Muscle of leg (tissue), 11 donors: ENCODE data around the gene MCM8. TPM values are rescaled to one million over a fixed set of nuclear protein-coding genes. Genes with fewer than 3 reads are reported as not detected.
A peak's percentile ranks its signal among the peaks of the same experiment; 100 is the strongest.

Experiments used
- DNase-seq: peaks from one replicate; pipeline ENCODE4 v3.0.0; 2013
- H3K27ac ChIP-seq: one replicate; pipeline ENCODE4 v1.5.1; 2013; ENCODE audit warnings: mild to moderate bottlenecking, low read length, control low read depth
- H3K27me3 ChIP-seq: one replicate; pipeline ENCODE4 v1.6.1; 2013; ENCODE audit warnings: low read length; ENCODE audit not compliant: control insufficient read depth, insufficient read depth
- H3K36me3 ChIP-seq: one replicate; pipeline ENCODE4 v1.6.1; 2013; ENCODE audit warnings: low read length; ENCODE audit not compliant: control insufficient read depth, insufficient read depth
- H3K4me1 ChIP-seq: one replicate; pipeline ENCODE4 v1.6.1; 2013; ENCODE audit warnings: low read length; ENCODE audit not compliant: control insufficient read depth, insufficient read depth
- H3K4me3 ChIP-seq: one replicate; pipeline ENCODE4 v1.5.1; 2013; ENCODE audit warnings: low read length, control low read depth
- H3K9me3 ChIP-seq: replicated peaks from 2 replicates; pipeline ENCODE4 v1.6.1; 2013; ENCODE audit warnings: low read depth, low read length; ENCODE audit not compliant: control insufficient read depth
- WGBS: methylation state at CpG from one replicate; pipeline ENCODE4 v1.1.5; 2013; ENCODE audit warnings: missing lambda C conversion rate; ENCODE audit not compliant: insufficient coverage; 5-methylcytosine and 5-hydroxymethylcytosine counted together
- polyA plus RNA-seq, 8 donors: library from polyadenylated mRNA; unstranded; fragments of 120-200 nt; gene quantifications; one replicate each; pipeline versions ENCODE4 v1.2.1 to v1.2.3, GENCODE V29; 2013; ENCODE audit warnings: inconsistent platforms in 1 of 8, low replicate concordance in 1 of 8; ENCODE audit not compliant: insufficient read length in 8 of 8, insufficient read depth in 1 of 8
- total RNA-seq: library from RNA; stranded (reverse); fragments of 120-200 nt; gene quantifications from one replicate; pipeline ENCODE4 v1.2.4, GENCODE V29; 2013

Gene MCM8
- total and polyA plus RNA-seq, 9 donors: 7.9 to 11.7 (median 9.1) TPM

DNA sequence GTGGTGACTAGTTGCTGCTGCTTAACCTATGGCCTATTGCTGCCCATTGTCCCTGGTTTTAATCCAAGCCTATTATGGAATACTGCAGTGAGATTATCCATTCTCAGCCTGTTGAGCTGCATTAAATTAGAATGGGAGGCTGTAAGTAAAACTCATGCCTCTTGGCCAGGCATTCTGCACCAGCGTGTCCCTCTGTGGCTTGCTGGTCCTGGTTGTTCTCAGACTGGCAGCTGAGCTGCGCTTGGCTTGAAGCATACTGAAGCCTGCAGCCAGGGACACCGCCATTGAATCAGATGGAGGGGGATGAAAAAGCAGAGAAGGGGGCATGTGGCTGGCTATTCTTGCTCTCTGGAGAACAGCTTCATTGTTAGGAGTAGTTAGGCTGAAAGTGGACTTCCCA, 87.8 kb downstream of the MCM8 start:
- Histone ChIP-seq H3K4me1 (no peaks in the 10 kb centered on the region), H3K36me3 (peaks cover 59% of the 10 kb centered on the region), H3K9me3 (no peaks in the 10 kb centered on the region), H3K27ac (no peak overlapping the region), H3K4me3 (no peak overlapping the region), H3K27me3 (no peaks in the 10 kb centered on the region)
- DNase-seq: no peak
- WGBS: 66% methylated on average over 2 of the region's 3 CpGs

DNA sequence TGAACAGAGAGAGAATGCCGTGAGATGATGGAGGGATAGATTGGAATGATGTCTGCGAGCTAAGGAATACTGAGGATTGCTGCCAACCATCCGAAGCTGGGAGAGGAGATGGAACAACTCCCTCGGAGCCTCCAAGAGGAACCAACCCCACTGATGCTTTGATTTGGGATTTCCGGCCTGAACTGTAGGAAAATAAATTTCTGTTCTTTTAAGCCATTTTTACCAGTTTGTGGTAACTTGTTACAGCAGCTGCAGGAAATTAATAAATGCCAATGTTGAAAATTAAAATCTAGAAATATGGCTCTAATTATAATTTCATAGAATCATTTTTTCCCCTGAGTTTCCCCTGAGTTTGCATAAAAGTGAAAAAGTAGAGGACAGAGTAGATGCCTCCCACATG, 89.3 kb downstream of the MCM8 start:
- H3K36me3 ChIP-seq: peaks cover 48% of the 10 kb centered on the region
- no peaks in the 10 kb centered on the region for H3K27me3 ChIP-seq
- H3K4me1 ChIP-seq: no peaks in the 10 kb centered on the region
- WGBS: no CpG with 5 or more reads among the region's 5 CpGs
- H3K9me3 ChIP-seq: no peaks in the 10 kb centered on the region
- no peak overlapping the region for H3K27ac ChIP-seq
- H3K4me3 ChIP-seq: no peak overlapping the region
- peak; percentile 19 for DNase-seq

GRCh38 chr20:6040540-6040939, 90.1 kb downstream of the MCM8 start:
- 82% methylated on average over 3 of the region's 8 CpGs for WGBS
- no peaks in the 10 kb centered on the region for H3K4me1 ChIP-seq
- no peaks in the 10 kb centered on the region for H3K27me3 ChIP-seq
- H3K36me3 ChIP-seq: peaks cover 45% of the 10 kb centered on the region
- H3K27ac ChIP-seq: no peak overlapping the region
- H3K4me3 ChIP-seq: no peak overlapping the region
- no peak for DNase-seq
- no peaks in the 10 kb centered on the region for H3K9me3 ChIP-seq

- DNase-seq: no peak
- WGBS: 62% methylated on average over 61 of the region's 67 CpGs
- Histone ChIP-seq H3K36me3 (peaks cover 42% of the 10 kb centered on the region), H3K27ac (no peak overlapping the region), H3K27me3 (no peaks in the 10 kb centered on the region), H3K4me3 (no peak overlapping the region), H3K9me3 (no peaks in the 10 kb centered on the region), H3K4me1 (no peaks in the 10 kb centered on the region)
Measured at GRCh38 chr20:6040958-6041807, 90.7 kb downstream of the MCM8 start.

DNA sequence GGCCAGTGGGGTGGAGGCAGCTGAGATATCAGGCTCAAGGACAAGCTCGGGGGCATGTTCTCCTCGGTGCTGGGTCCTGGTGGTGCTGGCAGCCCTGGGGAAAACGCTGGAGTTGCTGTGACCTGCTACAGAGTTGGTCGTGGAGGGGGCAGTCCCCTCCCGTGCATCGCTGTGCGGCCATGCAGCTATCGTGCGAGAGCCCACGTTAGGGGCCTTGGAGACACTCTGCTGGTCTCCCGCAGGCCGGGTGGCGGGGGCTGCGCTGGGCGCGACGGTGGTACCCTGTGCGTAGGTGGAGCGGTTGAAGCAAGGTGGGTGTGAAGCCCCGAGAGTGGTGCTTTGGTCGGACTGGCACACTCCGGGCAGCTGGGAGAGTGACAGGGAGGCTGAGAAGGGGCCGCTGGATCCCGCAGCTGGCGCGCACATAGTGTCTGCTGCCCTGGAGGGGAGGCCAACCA, 91.4 kb downstream of the MCM8 start:
- Histone ChIP-seq H3K27ac (no peak overlapping the region), H3K4me3 (no peak overlapping the region), H3K27me3 (no peaks in the 10 kb centered on the region), H3K4me1 (no peaks in the 10 kb centered on the region), H3K36me3 (peaks cover 38% of the 10 kb centered on the region), H3K9me3 (no peaks in the 10 kb centered on the region)
- 89% methylated on average over 22 of the region's 26 CpGs for WGBS
- no peak for DNase-seq

DNA sequence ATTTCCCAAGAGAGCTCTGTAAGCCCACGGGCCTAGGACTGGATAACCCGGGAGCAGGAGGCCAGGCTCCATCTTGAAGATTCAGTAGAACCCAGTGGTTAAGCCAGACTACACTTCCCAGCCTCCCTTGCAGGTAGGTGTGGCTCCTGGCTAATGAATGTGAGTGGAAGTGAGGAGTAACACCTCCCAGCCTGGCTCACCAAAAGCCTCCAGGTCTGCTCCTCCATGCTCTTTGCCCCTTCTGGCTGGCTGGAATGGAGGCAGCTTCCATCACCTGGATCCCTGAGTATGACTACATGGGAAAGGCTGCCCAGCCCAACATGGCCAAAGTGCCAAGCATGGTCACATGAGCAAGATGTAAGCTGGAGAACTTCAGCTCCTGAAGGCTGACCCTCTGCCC, 93.7 kb downstream of the MCM8 start:
- no peak overlapping the region for H3K4me3 ChIP-seq
- WGBS: 100% methylated on average over 2 of the region's 2 CpGs
- H3K27me3 ChIP-seq: peaks cover 2% of the 10 kb centered on the region
- peaks cover 28% of the 10 kb centered on the region for H3K36me3 ChIP-seq
- H3K9me3 ChIP-seq: no peaks in the 10 kb centered on the region
- H3K4me1 ChIP-seq: no peaks in the 10 kb centered on the region
- no peak for DNase-seq
- no peak overlapping the region for H3K27ac ChIP-seq

DNA sequence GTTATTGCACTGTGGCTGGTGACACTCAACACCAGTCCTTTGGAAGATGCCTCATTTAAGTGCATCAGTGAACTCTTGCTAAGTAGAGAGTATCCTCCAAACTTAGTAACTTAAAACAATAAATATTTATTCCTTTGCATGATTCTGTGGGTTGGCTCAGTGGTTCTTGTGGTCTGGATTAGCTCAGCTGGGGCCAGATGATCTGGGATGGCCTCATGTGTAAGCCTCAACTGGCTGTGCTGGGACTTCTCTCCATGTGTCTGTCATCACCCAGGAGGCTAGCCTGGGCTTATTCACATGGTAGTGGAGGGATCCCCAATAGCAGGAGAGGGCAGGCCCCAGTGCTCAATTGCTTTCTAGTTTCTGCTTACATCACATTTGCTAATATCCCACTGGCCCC, 95.1 kb downstream of the MCM8 start:
- H3K27me3 ChIP-seq: peaks cover 5% of the 10 kb centered on the region
- H3K4me1 ChIP-seq: no peaks in the 10 kb centered on the region
- H3K9me3 ChIP-seq: no peaks in the 10 kb centered on the region
- no peak overlapping the region for H3K27ac ChIP-seq
- H3K36me3 ChIP-seq: peaks cover 19% of the 10 kb centered on the region
- no peak for DNase-seq
- H3K4me3 ChIP-seq: no peak overlapping the region

- H3K36me3 ChIP-seq: peaks cover 10% of the 10 kb centered on the region
- no peaks in the 10 kb centered on the region for H3K9me3 ChIP-seq
- H3K4me3 ChIP-seq: no peak overlapping the region
- H3K27ac ChIP-seq: no peak overlapping the region
- no peaks in the 10 kb centered on the region for H3K4me1 ChIP-seq
- 100% methylated on average over 1 of the region's 1 CpG for WGBS
- peak; percentile 16 for DNase-seq
- H3K27me3 ChIP-seq: peaks cover 13% of the 10 kb centered on the region
Measured at GRCh38 chr20:6046432-6046831, 96.0 kb downstream of the MCM8 start.

DNA sequence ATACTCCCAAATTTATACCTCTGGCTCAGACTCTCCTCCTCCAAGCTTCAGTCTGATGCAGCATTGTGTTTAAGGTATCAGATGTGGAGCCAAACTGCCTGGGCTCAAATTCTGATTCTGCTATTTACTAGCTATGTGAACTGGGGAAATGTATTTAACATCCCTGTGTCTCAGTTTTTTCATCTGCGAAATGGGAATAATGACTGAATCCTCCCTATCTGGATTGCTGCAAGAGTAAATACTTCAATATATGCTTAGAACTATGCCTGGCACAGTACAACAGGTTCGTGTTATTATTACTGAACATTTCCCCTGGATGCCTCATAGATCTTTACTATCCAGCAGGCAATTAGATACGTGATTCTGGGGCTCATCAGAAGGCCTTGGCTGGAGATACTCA, 97.9 kb downstream of the MCM8 start:
- no peak for DNase-seq
- H3K9me3 ChIP-seq: no peaks in the 10 kb centered on the region
- no peaks in the 10 kb centered on the region for H3K36me3 ChIP-seq
- peaks cover 32% of the 10 kb centered on the region for H3K27me3 ChIP-seq
- no peak overlapping the region for H3K4me3 ChIP-seq
- no CpG with 5 or more reads among the region's 3 CpGs for WGBS
- peaks cover 12% of the 10 kb centered on the region for H3K4me1 ChIP-seq
- no peak overlapping the region for H3K27ac ChIP-seq
